Endothelial cell of umbilical vein (primary cell): ENCODE results near the gene WDHD1. TPM values are rescaled to one million over a fixed set of nuclear protein-coding genes. Genes with fewer than 3 reads are reported as not detected.
A peak's percentile ranks its signal among the peaks of the same experiment; 100 is the strongest.

Source experiments
- BruUV-seq: library from RNA; stranded (reverse); fragments of 400-500 nt; replicated peaks from 2 replicates; lab custom pipeline; 2021; lab: Mats Ljungman, UMichigan
- CTCF ChIA-PET: fragments of 300-600, 350-600 bp; sonication (Branson Sonifier 250); formaldehyde crosslinking; loops from one replicate; lab custom pipeline; 2021; ENCODE audit warnings: antibody characterized with exemption, inconsistent platforms; lab: Charles Lee
- POLR2A ChIA-PET: fragments of 300-600, 350-600 bp; sonication (Branson Sonifier 250); formaldehyde crosslinking; loops from one replicate; lab custom pipeline; 2021; ENCODE audit warnings: antibody characterized with exemption, inconsistent platforms; lab: Charles Lee
- DNase-seq: peaks from one replicate; pipeline ENCODE4 v3.0.0-alpha.2; 2011; ENCODE audit warnings: low read depth, low spot score
- FAIRE-seq: peaks from 2 replicates; lab custom pipeline; 2011; peaks lifted over from hg19 to GRCh38; lab: Jason Lieb, UNC
- H2AFZ ChIP-seq: 2 replicates; pipeline ENCODE4 v1.6.0; 2012; ENCODE audit warnings: low read depth, low read length, control low read depth, inconsistent platforms
- H3K27ac ChIP-seq: 2 replicates; pipeline ENCODE4 v1.5.1; 2011; ENCODE audit warnings: low read depth, mild to moderate bottlenecking, control low read depth, low read length, moderate library complexity; ENCODE audit not compliant: insufficient read depth
- H3K27me3 ChIP-seq, 2 experiments: 2 replicates each; pipeline versions ENCODE4 v1.6.0 to v1.6.1; 2011; ENCODE audit warnings: low read length in 2 of 2, mixed read lengths in 1 of 2; ENCODE audit not compliant: control insufficient read depth in 2 of 2, insufficient read depth in 2 of 2
- H3K36me3 ChIP-seq, 2 experiments: 2 replicates in 1 of 2; 3 replicates in 1 of 2; pipeline ENCODE4 v1.5.1; 2011; ENCODE audit warnings: low read length in 2 of 2, mild to moderate bottlenecking in 1 of 2, moderate library complexity in 1 of 2; ENCODE audit not compliant: control insufficient read depth in 2 of 2, insufficient read depth in 2 of 2; ENCODE audit errors: extremely low read depth in 1 of 2
- H3K4me1 ChIP-seq: 3 replicates; pipeline ENCODE4 v1.5.1; 2011; ENCODE audit warnings: mild to moderate bottlenecking, low read length; ENCODE audit not compliant: control insufficient read depth, insufficient read depth; ENCODE audit errors: extremely low read depth
- H3K4me2 ChIP-seq: 2 replicates; pipeline ENCODE4 v1.6.1; 2011; ENCODE audit warnings: low read length, control low read depth, mixed read lengths; ENCODE audit not compliant: insufficient read depth
- H3K4me3 ChIP-seq, 3 experiments: fragments of 200-600 bp in 1 of 3; sonication (generic), shearing (Covaris generic) in 1 of 3; replicated peaks in 1 of 3; 2 replicates each; pipeline ENCODE4 v1.5.1; 2011 to 2016; ENCODE audit warnings: control low read depth in 3 of 3, low read length in 3 of 3, mild to moderate bottlenecking in 2 of 3, inconsistent platforms in 1 of 3, low read depth in 1 of 3, moderate library complexity in 1 of 3; ENCODE audit not compliant: insufficient read depth in 1 of 3
- H3K79me2 ChIP-seq: 2 replicates; pipeline ENCODE4 v1.6.0; 2012; ENCODE audit warnings: low read length, inconsistent platforms; ENCODE audit not compliant: control insufficient read depth, insufficient read depth
- H3K9ac ChIP-seq: replicated peaks from 2 replicates; pipeline ENCODE3; 2011; ENCODE audit warnings: low read length, control low read depth; ENCODE audit not compliant: insufficient read depth; ENCODE audit errors: extremely low read depth
- H3K9me1 ChIP-seq: replicated peaks from 3 replicates; pipeline ENCODE4 v1.6.0; 2011; ENCODE audit warnings: mild to moderate bottlenecking, low read length; ENCODE audit not compliant: control insufficient read depth, insufficient read depth; ENCODE audit errors: extremely low read depth
- H3K9me3 ChIP-seq: replicated peaks from 2 replicates; pipeline ENCODE4 v1.5.1; 2012; ENCODE audit warnings: low read length, inconsistent platforms; ENCODE audit not compliant: control insufficient read depth, insufficient read depth
- H4K20me1 ChIP-seq: replicated peaks from 2 replicates; pipeline ENCODE3; 2011; ENCODE audit warnings: mild to moderate bottlenecking, low read length; ENCODE audit not compliant: control insufficient read depth, insufficient read depth; ENCODE audit errors: extremely low read depth
- CTCF ChIP-seq, 2 donors: IDR thresholded peaks; 1 replicate in 1 of 2; 2 replicates in 1 of 2; pipeline ENCODE4 v1.5.1; 2011; ENCODE audit warnings: low read length in 2 of 2, mild to moderate bottlenecking in 2 of 2, moderate library complexity in 2 of 2, control low read depth in 1 of 2, inconsistent platforms in 1 of 2, low read depth in 1 of 2; ENCODE audit not compliant: insufficient read depth in 1 of 2; ENCODE audit errors: extremely low read depth in 1 of 2
- EZH2 ChIP-seq: IDR thresholded peaks from 2 replicates; pipeline ENCODE4 v1.6.1; 2012; ENCODE audit warnings: borderline replicate concordance, low read depth, mild to moderate bottlenecking, moderate library complexity, low read length, inconsistent platforms; ENCODE audit not compliant: severe bottlenecking
- FOS ChIP-seq: IDR thresholded peaks from 2 replicates; pipeline ENCODE4 v1.6.1; 2011; ENCODE audit warnings: mild to moderate bottlenecking, low read length, moderate library complexity, borderline replicate concordance; ENCODE audit not compliant: insufficient read depth
- GATA2 ChIP-seq: IDR thresholded peaks from 2 replicates; pipeline ENCODE4 v1.7.0; 2011; ENCODE audit warnings: low read depth, mild to moderate bottlenecking, moderate library complexity, mixed read lengths, low read length; ENCODE audit not compliant: insufficient read length, insufficient read depth
- JUN ChIP-seq: IDR thresholded peaks from 2 replicates; pipeline ENCODE4 v1.6.1; 2011; ENCODE audit warnings: borderline replicate concordance, low read depth; ENCODE audit not compliant: insufficient read length, insufficient read depth
- MAX ChIP-seq: IDR thresholded peaks from 2 replicates; pipeline ENCODE4 v1.6.1; 2011; ENCODE audit not compliant: insufficient read depth, insufficient read length
- MYC ChIP-seq: IDR thresholded peaks from one replicate; pipeline ENCODE4 v1.6.1; 2011; ENCODE audit warnings: mild to moderate bottlenecking, low read depth, low read length
- POLR2A ChIP-seq: IDR thresholded peaks from 2 replicates; pipeline ENCODE4 v1.6.1; 2012; ENCODE audit warnings: low read depth, mild to moderate bottlenecking, control low read depth, low read length
- POLR2AphosphoS5 ChIP-seq: IDR thresholded peaks from 2 replicates; pipeline ENCODE4 v1.6.1; 2012; ENCODE audit warnings: low read depth, mild to moderate bottlenecking, control low read depth, low read length, moderate library complexity; ENCODE audit not compliant: insufficient read depth
- dilution Hi-C: fragments of 300-500 bp; cut with MboI; formaldehyde crosslinking; loops from one replicate; pipeline ENCODE4 v1.15.0; 2019; ENCODE audit warnings: low sequenced_read_pairs; ENCODE audit not compliant: extremely low pct_ligation_motif_present
- intact Hi-C: fragments of 100-400 bp; cut with micrococcal nuclease; formaldehyde crosslinking; loops from one replicate; pipeline ENCODE4 v1.10.0; 2022
- polyA plus RNA-seq, 4 experiments: library from polyadenylated mRNA; depleted of rRNA in 3 of 4; stranded (reverse) in 3 of 4; unstranded in 1 of 4; fragments of >200 nt; gene quantifications; 2 replicates each; pipeline versions ENCODE4 v1.2.1 to v1.2.3, GENCODE V29; 2011 to 2012; ENCODE audit warnings: missing spikeins in 1 of 4
- total RNA-seq: library from RNA; stranded (reverse); gene quantifications from 2 replicates; pipeline ENCODE4 v1.2.3, GENCODE V29; 2021

The WDHD1 gene
- total and polyA plus RNA-seq, 2 donors (not counting 3 experiments of a cell fraction or from before 2014, with no cell fraction given), result 3.1 to 22.5 TPM

GRCh38 chr14:54902521-54903420 lies 124.1 kb downstream of the WDHD1 start, which contains the start of gene GCH1:
Gene GCH1, minus strand, starts transcription at chr14:54902826. Its CDS starts 163 bp downstream, at chr14:54902663.
- intact Hi-C loops (loop anchor here (2.0 to 5.0 kb wide), 3 partner anchors 26 to 125 kb away; partner anchors contain the start of genes SOCS4 and WDHD1), dilution Hi-C loops (no loop called here)
- Histone ChIP-seq H3K27me3 (no peaks in the 10 kb centered on the region), H3K4me1 (peaks cover 5% of the 10 kb centered on the region), H3K79me2 (no peaks in the 10 kb centered on the region), H4K20me1 (no peaks in the 10 kb centered on the region), H3K27ac (peak within 1 kb of the TSS; percentile 16), H3K36me3 (no peaks in the 10 kb centered on the region), H2AFZ (peak within 1 kb of the TSS; percentile 67), H3K9me1 (no peaks in the 10 kb centered on the region), H3K4me3 (peak within 1 kb of the TSS; percentile 71 to 97 (median 86)), H3K4me2 (peak within 1 kb of the TSS; percentile 75), H3K9ac (peak within 1 kb of the TSS; percentile 75), H3K9me3 (no peaks in the 10 kb centered on the region)
- FAIRE-seq, result peak; percentile 77
- BruUV-seq, result no TSS peak
- no peak for TF ChIP-seq JUN
- TF ChIP-seq EZH2, result no peak
- TF ChIP-seq GATA2, result no peak
- TF ChIP-seq POLR2AphosphoS5, result peak; percentile 61
- TF ChIP-seq MAX, result no peak
- TF ChIP-seq CTCF (IDR thresholded peaks at IDR 0.05; ENCODE audit: extremely low read depth in 1 of 2, insufficient read depth in 1 of 2, low read depth in 1 of 2, low read length in 2 of 2), result peak; percentile 35 to 54
- TF ChIP-seq FOS, result no peak
- peak; percentile 46 for TF ChIP-seq POLR2A
- no peak for TF ChIP-seq MYC
- CTCF ChIA-PET, result interaction anchor here (0.7 to 2.0 kb wide), 10 partner anchors 10 to 91 kb away, joined by 3 to 7 read pairs (median 4); no protein-coding TSS in a partner anchor
- DNase-seq, result peak; percentile 70
- POLR2A ChIA-PET, result interaction anchor here (0.6 kb wide), 1 partner anchor 1216 kb away, joined by 3 read pairs; no protein-coding TSS in a partner anchor
